Natural killer cell treated with Interleukin-12 subunit alpha and Interleukin-12 subunit beta and Interleukin-15 and Interleukin-18, amount 100 ng/mL, for 72 hours (primary cell): ENCODE results near the gene CARD16. TPM values are rescaled to one million over a fixed set of nuclear protein-coding genes. Genes with fewer than 3 reads are reported as not detected.
"Not testable (repeated sequence)": the region's sequence is repeated elsewhere in the genome, so short reads cannot be mapped to it uniquely, and the experiment has no call there.

ENCODE experiments used
- ATAC-seq, 2 donors: fragments of 150-1000 bp; cut with Tn5 transposase in 1 of 2; sonication (Bioruptor Pico), chemical (Tn5 transposase) in 1 of 2; 2 replicates each; pipeline ENCODE4 v1.10.0; 2021
- DNase-seq: peaks from one replicate; pipeline ENCODE4 v3.0.0; 2022; ENCODE audit warnings: low spot score
- H3K27ac Mint-ChIP-seq, 2 donors: 1 replicate in 1 of 2; 2 replicates in 1 of 2; pipeline ENCODE4 v1.8.0; 2022; ENCODE audit warnings: mixed read lengths in 2 of 2, mild to moderate bottlenecking in 1 of 2, moderate library complexity in 1 of 2
- H3K27me3 Mint-ChIP-seq, 2 donors: 1 replicate in 1 of 2; 2 replicates in 1 of 2; pipeline ENCODE4 v1.8.0; 2022; ENCODE audit warnings: mixed read lengths in 2 of 2
- H3K36me3 Mint-ChIP-seq: one replicate; pipeline ENCODE4 v1.8.0; 2022; ENCODE audit warnings: mixed read lengths
- H3K4me1 Mint-ChIP-seq, 2 donors: 1 replicate in 1 of 2; 2 replicates in 1 of 2; pipeline ENCODE4 v1.8.0; 2022; ENCODE audit warnings: low read depth in 2 of 2, mixed read lengths in 2 of 2, mild to moderate bottlenecking in 1 of 2
- H3K4me3 Mint-ChIP-seq: one replicate; pipeline ENCODE4 v1.8.0; 2022; ENCODE audit warnings: mixed read lengths
- H3K9me3 Mint-ChIP-seq: 2 replicates; pipeline ENCODE4 v1.8.0; 2022; ENCODE audit warnings: mixed read lengths
- total RNA-seq, 2 donors: library from RNA; stranded (reverse); gene quantifications; one replicate each; pipeline ENCODE4 v1.2.3, GENCODE V29; 2022

CARD16 gene
- total RNA-seq, 2 donors from 2014 or later: 17.1 to 58.3 TPM

GRCh38 chr11:105034388-105034787, 10.7 kb downstream of the CARD16 start:
- peak in 1 of 2 donors; percentile 34 for ATAC-seq
- H3K27me3 Mint-ChIP-seq, H3K9me3 Mint-ChIP-seq, DNase-seq: not testable (repeated sequence)
- peak overlapping the region; percentile 92 for H3K4me3 Mint-ChIP-seq
- H3K36me3 Mint-ChIP-seq: peaks cover 23% of the 10 kb centered on the region
- peak overlapping the region; percentile 90 to 91 for H3K27ac Mint-ChIP-seq
- H3K4me1 Mint-ChIP-seq: peaks cover 34 to 38% of the 10 kb centered on the region in 2 donors

- peaks cover 28% of the 10 kb centered on the region for H3K36me3 Mint-ChIP-seq
- DNase-seq (no peak), ATAC-seq (peak in 1 of 2 donors; percentile 45)
- peaks cover 35 to 41% of the 10 kb centered on the region in 2 donors for H3K4me1 Mint-ChIP-seq
- peak overlapping the region; percentile 90 to 91 for H3K27ac Mint-ChIP-seq
- H3K9me3 Mint-ChIP-seq: no peaks in the 10 kb centered on the region
- H3K27me3 Mint-ChIP-seq: no peaks in the 10 kb centered on the region
- H3K4me3 Mint-ChIP-seq: peak overlapping the region; percentile 92
Observed at GRCh38 chr11:105033781-105034180, 11.4 kb downstream of the CARD16 start.

- DNase-seq (no peak), ATAC-seq (peak in 1 of 2 donors; percentile 45)
- peaks cover 35 to 42% of the 10 kb centered on the region in 2 donors for H3K4me1 Mint-ChIP-seq
Observed at GRCh38 chr11:105033343-105033742, 11.8 kb downstream of the CARD16 start.

GRCh38 chr11:105032495-105032894, 12.6 kb downstream of the CARD16 start:
- Mint-ChIP-seq H3K4me1 (peaks cover 39 to 44% of the 10 kb centered on the region in 2 donors), H3K27ac (peak overlapping the region; percentile 90 to 91), H3K4me3 (peak overlapping the region; percentile 92), H3K36me3 (peaks cover 26% of the 10 kb centered on the region), H3K27me3 (no peaks in the 10 kb centered on the region), H3K9me3 (no peaks in the 10 kb centered on the region)
- no peak for ATAC-seq
- no peak for DNase-seq

More at GRCh38 chr11:105033343-105033742, 11.8 kb downstream of the CARD16 start:
- no peaks in the 10 kb centered on the region for H3K9me3 Mint-ChIP-seq
- H3K27ac Mint-ChIP-seq: peak overlapping the region; percentile 90 to 91
- H3K36me3 Mint-ChIP-seq: peaks cover 26% of the 10 kb centered on the region
- peak overlapping the region; percentile 92 for H3K4me3 Mint-ChIP-seq
- H3K27me3 Mint-ChIP-seq: no peaks in the 10 kb centered on the region

DNA sequence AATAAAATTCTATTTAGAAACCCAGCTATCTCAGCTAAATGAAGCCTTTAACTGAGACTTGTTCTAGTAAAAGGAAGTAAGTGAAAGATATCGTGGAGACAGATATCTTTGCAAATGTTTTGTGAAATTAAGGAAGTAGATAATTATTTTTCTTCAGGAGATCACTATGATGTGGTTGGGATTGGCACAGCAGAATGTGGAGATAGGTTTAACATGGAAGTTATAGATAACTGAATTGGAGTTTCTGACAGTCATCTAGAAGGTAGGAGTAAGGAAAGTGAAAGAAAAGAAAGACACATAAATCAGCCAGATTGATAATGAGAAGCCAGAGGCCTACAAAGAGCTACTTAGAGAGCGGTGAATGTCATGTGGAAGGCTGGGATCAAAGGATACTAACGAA, 17.5 kb downstream of the CARD16 start:
- DNase-seq (no peak), ATAC-seq (peak in 1 of 2 donors; percentile 49)
- H3K9me3 Mint-ChIP-seq: no peaks in the 10 kb centered on the region
- peaks cover 17 to 38% of the 10 kb centered on the region in 2 donors for H3K4me1 Mint-ChIP-seq
- H3K27ac Mint-ChIP-seq: peak overlapping the region; percentile 58 to 64
- H3K36me3 Mint-ChIP-seq: peaks cover 43% of the 10 kb centered on the region
- H3K27me3 Mint-ChIP-seq: no peaks in the 10 kb centered on the region
- H3K4me3 Mint-ChIP-seq: peak overlapping the region; percentile 56

- Mint-ChIP-seq H3K4me3 (no peak overlapping the region), H3K27me3 (no peaks in the 10 kb centered on the region), H3K4me1 (peaks cover 10 to 32% of the 10 kb centered on the region in 2 donors), H3K27ac (no peak overlapping the region), H3K36me3 (peaks cover 35% of the 10 kb centered on the region), H3K9me3 (no peaks in the 10 kb centered on the region)
- DNase-seq (no peak), ATAC-seq (no peak)
Observed at GRCh38 chr11:105024394-105024793, 20.7 kb downstream of the CARD16 start.

DNA sequence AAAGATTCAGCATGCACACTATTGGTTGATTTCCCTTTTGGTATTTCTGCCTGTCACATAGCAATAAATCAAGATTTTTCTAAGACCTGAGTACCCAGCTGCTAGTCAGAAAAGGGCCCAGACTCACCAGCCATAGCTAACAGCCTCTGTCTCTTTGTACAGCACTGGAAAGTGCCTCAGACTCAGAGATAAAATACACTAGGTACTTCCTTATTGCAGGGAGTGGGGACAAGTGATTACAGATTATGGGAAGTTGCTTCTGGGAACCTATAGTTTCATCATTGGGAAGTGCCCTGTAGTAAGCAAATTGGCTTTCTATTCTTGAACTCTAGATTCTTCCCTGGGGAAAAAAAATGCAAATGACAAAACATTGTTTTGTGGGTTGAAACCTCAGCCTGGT, 22.1 kb downstream of the CARD16 start, which contains the start of gene CASP5:
Gene CASP5 (minus strand): TSS at position 166 of the 400 bp plus-strand sequence. CDS start 32 bp downstream, at position 134.
- Mint-ChIP-seq H3K27me3 (no peaks in the 10 kb centered on the region), H3K4me1 (peaks cover 9 to 24% of the 10 kb centered on the region in 2 donors), H3K27ac (peak within 1 kb of the TSS in 1 of 2 donors; percentile 25), H3K4me3 (no peak within 1 kb of the TSS), H3K36me3 (peaks cover 27% of the 10 kb centered on the region), H3K9me3 (no peaks in the 10 kb centered on the region)
- ATAC-seq (no peak), DNase-seq (no peak)

DNA sequence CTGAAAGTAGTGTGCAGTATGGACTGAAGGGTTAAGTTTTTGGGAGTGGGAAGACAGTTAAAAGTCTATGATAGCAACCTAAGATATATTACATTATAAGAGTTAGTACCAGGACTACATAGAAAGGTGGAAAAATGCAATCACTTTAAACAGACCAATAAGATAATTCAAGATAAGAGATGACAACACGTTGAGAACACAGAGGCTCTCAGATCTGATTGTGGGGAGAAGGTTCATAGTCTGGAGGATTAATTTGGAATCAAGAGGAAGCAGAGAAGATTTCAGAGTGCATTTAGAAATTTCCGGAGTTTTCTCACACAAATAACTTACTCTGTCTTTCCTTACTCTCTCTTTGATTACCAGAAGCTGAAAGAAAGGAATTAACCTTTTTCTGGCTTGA, 22.6 kb downstream of the CARD16 start:
- H3K27ac Mint-ChIP-seq: no peak overlapping the region
- H3K27me3 Mint-ChIP-seq: no peaks in the 10 kb centered on the region
- peaks cover 5 to 19% of the 10 kb centered on the region in 2 donors for H3K4me1 Mint-ChIP-seq
- no peaks in the 10 kb centered on the region for H3K9me3 Mint-ChIP-seq
- no peak overlapping the region for H3K4me3 Mint-ChIP-seq
- peaks cover 22% of the 10 kb centered on the region for H3K36me3 Mint-ChIP-seq
- no peak for DNase-seq
- no peak for ATAC-seq

DNA sequence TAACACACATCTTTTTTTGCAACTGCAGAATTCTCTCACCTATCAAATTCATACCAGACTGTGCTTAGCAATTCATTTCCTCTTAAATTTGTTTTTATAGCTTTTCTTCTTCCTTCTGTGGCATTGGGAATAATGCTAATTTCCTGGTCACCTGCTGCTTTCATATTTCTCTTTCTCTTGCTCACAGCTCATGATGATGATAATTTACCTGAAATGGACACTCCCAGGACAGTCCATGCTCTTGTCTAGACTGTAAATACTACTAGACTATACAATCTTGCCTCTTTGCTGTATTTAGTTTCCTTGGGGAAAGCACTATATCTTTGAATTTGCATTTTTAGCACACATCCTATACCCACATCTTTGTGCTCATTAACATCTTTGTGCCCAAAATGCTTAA, 37.7 kb downstream of the CARD16 start:
- Mint-ChIP-seq H3K9me3 (no peaks in the 10 kb centered on the region), H3K4me1 (no peaks in the 10 kb centered on the region), H3K4me3 (no peak overlapping the region), H3K36me3 (no peaks in the 10 kb centered on the region), H3K27ac (no peak overlapping the region), H3K27me3 (no peaks in the 10 kb centered on the region)
- no peak for ATAC-seq
- no peak for DNase-seq

- H3K9me3 Mint-ChIP-seq: no peaks in the 10 kb centered on the region
- H3K27me3 Mint-ChIP-seq: no peaks in the 10 kb centered on the region
- ATAC-seq (no peak), DNase-seq (no peak)
- no peaks in the 10 kb centered on the region for H3K36me3 Mint-ChIP-seq
- H3K27ac Mint-ChIP-seq: no peak overlapping the region
- peaks cover 6 to 7% of the 10 kb centered on the region in 2 donors for H3K4me1 Mint-ChIP-seq
- H3K4me3 Mint-ChIP-seq: no peak overlapping the region
Observed at GRCh38 chr11:105005451-105005845, 39.7 kb downstream of the CARD16 start.

- peaks cover 6 to 8% of the 10 kb centered on the region in 2 donors for H3K4me1 Mint-ChIP-seq
- no peaks in the 10 kb centered on the region for H3K9me3 Mint-ChIP-seq
- H3K27me3 Mint-ChIP-seq: no peaks in the 10 kb centered on the region
- H3K4me3 Mint-ChIP-seq: no peak overlapping the region
- DNase-seq (no peak), ATAC-seq (no peak)
- no peak overlapping the region for H3K27ac Mint-ChIP-seq
- no peaks in the 10 kb centered on the region for H3K36me3 Mint-ChIP-seq
Observed at GRCh38 chr11:105004021-105004420, 41.1 kb downstream of the CARD16 start.

DNA sequence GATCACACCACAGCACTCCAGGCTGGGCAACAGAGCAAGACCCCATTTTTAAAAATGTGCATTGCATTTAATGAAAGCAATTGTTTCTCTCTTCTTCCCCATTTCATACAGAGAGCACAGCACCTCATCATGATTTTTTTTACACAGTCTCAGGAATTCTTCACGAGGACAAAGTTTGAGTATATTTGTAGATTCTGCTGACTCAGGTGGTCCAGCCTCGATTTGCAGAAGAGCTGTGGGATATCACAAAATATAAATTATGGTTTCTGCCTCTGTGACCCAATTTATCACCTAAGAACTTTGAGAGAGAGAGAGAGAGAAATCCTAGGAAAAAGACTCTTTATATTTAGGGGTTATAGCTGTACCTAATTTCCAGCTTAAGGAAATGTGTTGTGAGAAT, 42.0 kb downstream of the CARD16 start:
- ATAC-seq (no peak), DNase-seq (no peak)
- peaks cover 6 to 8% of the 10 kb centered on the region in 2 donors for H3K4me1 Mint-ChIP-seq
- H3K4me3 Mint-ChIP-seq: no peak overlapping the region
- no peaks in the 10 kb centered on the region for H3K9me3 Mint-ChIP-seq
- no peaks in the 10 kb centered on the region for H3K27me3 Mint-ChIP-seq
- H3K27ac Mint-ChIP-seq: no peak overlapping the region
- no peaks in the 10 kb centered on the region for H3K36me3 Mint-ChIP-seq

DNA sequence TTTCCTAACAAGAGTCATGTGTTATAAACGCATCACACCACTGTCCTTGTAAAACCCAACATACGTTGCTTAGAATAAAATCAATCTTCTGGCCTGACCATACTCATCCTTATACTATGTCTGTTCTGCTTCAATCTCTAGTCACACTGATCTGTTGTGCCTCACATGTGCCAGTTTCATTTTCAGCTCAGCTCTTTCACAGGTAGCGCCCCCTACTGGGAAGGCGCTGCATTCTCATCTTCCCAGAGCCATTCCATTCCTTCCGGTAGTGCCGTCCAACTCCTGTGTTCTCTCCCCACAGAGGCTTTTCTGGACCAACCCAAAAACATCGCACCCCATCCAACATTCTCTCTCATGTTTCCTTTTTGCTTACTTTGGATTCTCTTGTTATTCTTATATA, 44.3 kb downstream of the CARD16 start:
- Mint-ChIP-seq H3K27ac (peak overlapping the region in 1 of 2 donors; percentile 0), H3K27me3 (no peaks in the 10 kb centered on the region), H3K4me1 (peaks cover 6 to 8% of the 10 kb centered on the region in 2 donors), H3K36me3 (no peaks in the 10 kb centered on the region), H3K9me3 (no peaks in the 10 kb centered on the region), H3K4me3 (no peak overlapping the region)
- ATAC-seq (peak; percentile 68 to 87), DNase-seq (peak; percentile 76)

- no peaks in the 10 kb centered on the region for H3K36me3 Mint-ChIP-seq
- no peak overlapping the region for H3K27ac Mint-ChIP-seq
- DNase-seq (no peak), ATAC-seq (no peak)
- H3K9me3 Mint-ChIP-seq: no peaks in the 10 kb centered on the region
- H3K27me3 Mint-ChIP-seq: no peaks in the 10 kb centered on the region
- no peak overlapping the region for H3K4me3 Mint-ChIP-seq
- peaks cover 6 to 8% of the 10 kb centered on the region in 2 donors for H3K4me1 Mint-ChIP-seq
Observed at GRCh38 chr11:105000167-105000566, 45.0 kb downstream of the CARD16 start.

- H3K27me3 Mint-ChIP-seq: no peaks in the 10 kb centered on the region
- DNase-seq (no peak), ATAC-seq (no peak)
- no peak overlapping the region for H3K4me3 Mint-ChIP-seq
- no peak overlapping the region for H3K27ac Mint-ChIP-seq
- no peaks in the 10 kb centered on the region for H3K36me3 Mint-ChIP-seq
- no peaks in the 10 kb centered on the region for H3K9me3 Mint-ChIP-seq
- H3K4me1 Mint-ChIP-seq: peaks cover 6 to 8% of the 10 kb centered on the region in 2 donors
Observed at GRCh38 chr11:104999721-105000120, 45.4 kb downstream of the CARD16 start.
